ENCODE data around the gene TTC29.

Gene TTC29

DNA sequence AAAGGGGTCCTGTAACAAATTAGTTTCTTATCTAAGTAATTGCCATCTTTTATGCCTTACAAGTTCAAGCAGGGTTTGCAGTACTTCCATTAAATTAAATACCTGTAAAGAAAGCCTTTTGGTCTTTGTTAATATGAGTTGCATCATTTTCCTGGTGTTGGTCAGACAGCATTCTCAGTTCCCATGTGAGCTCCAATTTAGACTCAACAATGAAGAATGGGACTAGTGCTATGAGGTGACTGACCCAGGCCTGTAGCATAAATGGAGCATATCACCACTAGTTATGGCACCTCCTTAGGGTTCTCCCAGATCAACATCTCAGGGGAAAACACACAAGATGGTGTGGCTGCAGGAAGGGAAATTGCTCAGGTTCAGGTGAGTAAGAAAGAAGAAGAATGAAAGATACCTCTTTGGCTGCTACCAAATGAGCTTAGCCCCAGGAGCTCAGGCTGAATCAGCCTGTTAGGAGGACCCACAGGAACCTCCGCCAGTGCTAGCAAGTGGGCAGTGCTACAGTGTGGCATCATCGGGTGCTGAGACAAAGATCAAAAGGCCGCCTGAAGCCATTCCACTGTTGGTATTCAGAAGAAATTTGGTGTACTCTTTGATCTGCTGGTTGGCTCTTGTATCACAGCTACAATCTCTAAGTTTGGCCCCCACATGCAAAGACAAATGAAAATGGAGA, 1.8 kb downstream of the TTC29 start:
- TF ChIP-seq, protein P1, sequence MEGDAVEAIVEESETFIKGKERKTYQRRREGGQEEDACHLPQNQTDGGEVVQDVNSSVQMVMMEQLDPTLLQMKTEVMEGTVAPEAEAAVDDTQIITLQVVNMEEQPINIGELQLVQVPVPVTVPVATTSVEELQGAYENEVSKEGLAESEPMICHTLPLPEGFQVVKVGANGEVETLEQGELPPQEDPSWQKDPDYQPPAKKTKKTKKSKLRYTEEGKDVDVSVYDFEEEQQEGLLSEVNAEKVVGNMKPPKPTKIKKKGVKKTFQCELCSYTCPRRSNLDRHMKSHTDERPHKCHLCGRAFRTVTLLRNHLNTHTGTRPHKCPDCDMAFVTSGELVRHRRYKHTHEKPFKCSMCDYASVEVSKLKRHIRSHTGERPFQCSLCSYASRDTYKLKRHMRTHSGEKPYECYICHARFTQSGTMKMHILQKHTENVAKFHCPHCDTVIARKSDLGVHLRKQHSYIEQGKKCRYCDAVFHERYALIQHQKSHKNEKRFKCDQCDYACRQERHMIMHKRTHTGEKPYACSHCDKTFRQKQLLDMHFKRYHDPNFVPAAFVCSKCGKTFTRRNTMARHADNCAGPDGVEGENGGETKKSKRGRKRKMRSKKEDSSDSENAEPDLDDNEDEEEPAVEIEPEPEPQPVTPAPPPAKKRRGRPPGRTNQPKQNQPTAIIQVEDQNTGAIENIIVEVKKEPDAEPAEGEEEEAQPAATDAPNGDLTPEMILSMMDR (conservative IDR thresholded peaks at IDR 0.05; ENCODE audit: low read length): no peak
- H3K4me3 ChIP-seq (ENCODE audit: low read length): no peak overlapping the region
- DNase-seq (ENCODE audit: low read depth): peak; percentile 52

DNA sequence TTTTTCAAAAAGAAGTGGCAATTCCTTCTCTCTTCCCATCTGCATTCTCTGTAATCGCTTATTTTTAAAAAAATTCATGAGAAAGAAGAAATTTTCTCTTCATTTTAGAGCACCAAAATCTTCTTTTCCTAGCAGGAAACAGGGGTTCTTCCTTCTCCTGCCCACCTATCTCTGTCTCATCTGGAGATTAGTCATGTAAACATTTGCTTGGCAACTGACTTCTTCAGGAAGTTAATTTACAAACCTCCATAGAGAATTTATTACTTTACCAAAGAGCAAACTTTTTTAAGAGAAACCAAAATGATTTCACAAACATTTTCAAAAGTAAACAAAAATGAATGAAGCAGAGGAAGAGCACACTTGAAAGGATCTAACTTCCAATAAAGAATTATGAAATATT, 13.5 kb downstream of the TTC29 start:
- no peak for DNase-seq (ENCODE audit: low read depth)
- TF ChIP-seq, protein P1 (conservative IDR thresholded peaks at IDR 0.05; ENCODE audit: low read length): no peak
- H3K4me3 ChIP-seq (ENCODE audit: low read length): no peak overlapping the region

DNA sequence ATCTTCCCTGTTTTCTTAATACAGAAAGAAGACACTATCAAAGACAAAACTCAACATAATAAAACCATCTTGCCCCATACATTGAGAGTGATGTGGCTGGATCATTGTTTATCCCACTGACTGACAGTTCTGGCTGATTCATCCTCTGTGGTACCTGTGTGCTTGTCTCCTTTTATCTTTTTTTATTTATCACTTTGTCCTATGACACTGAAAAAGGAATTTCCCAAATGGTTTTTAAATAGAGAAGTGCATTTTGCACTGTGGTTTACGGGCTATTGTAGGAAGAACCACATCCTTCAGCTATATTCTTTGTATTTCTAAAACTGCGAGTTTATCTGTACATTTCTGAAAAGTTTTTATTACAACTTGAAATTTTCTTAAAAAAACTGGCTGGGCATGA, 15.0 kb downstream of the TTC29 start:
- H3K4me3 ChIP-seq (ENCODE audit: low read length): no peak overlapping the region
- no peak for DNase-seq (ENCODE audit: low read depth)
- TF ChIP-seq, protein P1 (conservative IDR thresholded peaks at IDR 0.05; ENCODE audit: low read length): no peak

DNA sequence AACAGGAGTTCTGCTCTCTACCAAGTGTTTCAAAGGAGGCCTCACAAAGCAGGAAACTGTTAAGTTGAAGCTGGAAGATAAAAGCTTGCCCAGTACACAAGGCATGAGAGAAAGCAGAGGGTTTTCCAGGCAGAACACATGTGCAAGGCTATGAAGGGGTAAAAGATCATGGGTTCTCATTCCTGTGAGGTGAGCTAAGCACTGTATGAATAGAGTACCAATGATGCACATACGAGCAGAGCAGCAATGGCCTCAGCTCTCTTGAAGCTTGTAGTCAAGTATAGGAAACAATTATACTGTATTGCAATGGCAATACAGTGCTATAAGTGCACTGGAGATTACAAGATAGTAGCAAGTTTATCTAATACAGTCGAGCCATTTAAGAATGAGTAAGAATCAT, 18.0 kb downstream of the TTC29 start:
- no peak overlapping the region for H3K4me3 ChIP-seq (ENCODE audit: low read length)
- TF ChIP-seq, protein P1 (conservative IDR thresholded peaks at IDR 0.05; ENCODE audit: low read length): no peak
- no peak for DNase-seq (ENCODE audit: low read depth)

DNA sequence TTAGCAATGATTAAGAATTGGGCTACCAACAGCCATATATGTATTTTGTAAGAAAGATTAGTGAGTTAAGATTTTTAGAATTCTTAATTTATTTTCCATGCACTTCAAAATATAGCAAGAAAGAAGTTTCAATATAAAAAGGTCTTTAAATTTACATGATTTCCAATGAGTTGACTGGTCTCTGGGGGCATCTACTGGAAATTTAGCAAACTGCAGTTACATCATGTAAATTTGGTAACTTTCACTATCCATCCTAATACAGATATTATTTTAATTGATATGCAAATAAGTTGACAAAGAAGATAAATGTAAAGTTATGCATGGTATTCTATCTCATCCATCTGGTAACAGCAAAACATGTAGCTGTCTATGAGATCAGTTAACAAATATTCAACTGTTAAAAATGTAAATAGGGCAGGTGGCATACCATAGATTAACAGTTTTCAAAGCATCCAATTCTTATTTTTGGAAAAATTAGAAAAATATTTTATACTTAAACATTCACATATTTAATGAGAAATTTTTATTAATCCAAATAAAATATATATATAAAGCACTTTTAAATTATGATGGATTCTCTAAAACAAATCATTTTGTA, 29.1 kb downstream of the TTC29 start:
- no peak overlapping the region for H3K4me3 ChIP-seq (ENCODE audit: low read length)
- DNase-seq (ENCODE audit: low read depth): peak; percentile 48
- TF ChIP-seq, protein P1 (conservative IDR thresholded peaks at IDR 0.05; ENCODE audit: low read length): peak; percentile 89

DNA sequence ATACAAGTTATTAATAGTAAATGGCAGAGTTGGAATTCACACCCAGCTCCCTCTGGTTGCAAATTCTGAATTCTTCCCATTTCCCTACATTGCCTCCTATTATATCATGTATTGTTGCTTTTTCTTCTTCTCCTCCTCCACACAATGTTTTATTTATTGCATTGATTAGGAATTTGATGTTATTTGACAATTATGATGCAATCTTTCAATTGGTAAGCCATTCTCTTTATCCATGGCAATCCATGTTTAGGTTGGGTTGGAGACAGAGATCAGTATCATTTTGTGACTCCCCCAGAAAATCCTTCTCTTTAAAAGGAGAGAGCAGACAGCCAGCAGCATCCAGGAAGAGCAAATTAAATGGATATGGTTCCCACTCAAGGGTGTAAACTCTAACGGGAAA, 30.5 kb downstream of the TTC29 start:
- no peak overlapping the region for H3K4me3 ChIP-seq (ENCODE audit: low read length)
- TF ChIP-seq, protein P1 (conservative IDR thresholded peaks at IDR 0.05; ENCODE audit: low read length): no peak
- no peak for DNase-seq (ENCODE audit: low read depth)

DNA sequence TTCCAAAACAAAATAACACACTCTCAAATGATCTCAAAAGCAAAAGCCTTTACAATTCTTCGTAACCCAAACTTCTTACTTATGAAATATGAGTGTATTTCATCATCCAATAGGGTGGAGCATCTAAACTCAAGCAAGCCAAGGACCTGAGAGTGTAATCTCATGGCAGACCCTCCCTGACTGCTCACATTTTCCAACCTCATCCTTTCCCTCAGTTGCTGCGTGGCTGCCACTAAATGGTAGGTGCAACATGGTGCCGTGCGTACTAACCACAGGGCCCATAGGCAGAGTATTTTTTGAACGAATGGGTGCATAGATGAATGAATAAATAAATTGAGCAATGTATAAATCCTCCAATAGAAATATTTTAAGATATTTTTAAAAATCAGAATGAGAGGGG, 45.4 kb downstream of the TTC29 start:
- H3K4me3 ChIP-seq (ENCODE audit: low read length): no peak overlapping the region
- TF ChIP-seq, protein P1 (conservative IDR thresholded peaks at IDR 0.05; ENCODE audit: low read length): no peak
- DNase-seq (ENCODE audit: low read depth): no peak
